C4-2B (cell line): ENCODE data around the gene MCU.
"Not testable (repeated sequence)": the region's sequence is repeated elsewhere in the genome, so short reads cannot be mapped to it uniquely, and the experiment has no call there.

Experiments used
- ZFX ChIP-seq: fragments of 450-650 bp; IDR thresholded peaks from 2 replicates; pipeline ENCODE4 v1.6.1; 2017
- TF ChIP-seq, protein P1 (sequence below): fragments of 450-650 bp; conservative IDR thresholded peaks from 2 replicates; pipeline ENCODE4 v1.5.1; 2017; ENCODE audit warnings: mild to moderate bottlenecking

GRCh38 chr10:72903941-72904446 lies 212.1 kb downstream of the MCU start:
- TF ChIP-seq, protein P1, sequence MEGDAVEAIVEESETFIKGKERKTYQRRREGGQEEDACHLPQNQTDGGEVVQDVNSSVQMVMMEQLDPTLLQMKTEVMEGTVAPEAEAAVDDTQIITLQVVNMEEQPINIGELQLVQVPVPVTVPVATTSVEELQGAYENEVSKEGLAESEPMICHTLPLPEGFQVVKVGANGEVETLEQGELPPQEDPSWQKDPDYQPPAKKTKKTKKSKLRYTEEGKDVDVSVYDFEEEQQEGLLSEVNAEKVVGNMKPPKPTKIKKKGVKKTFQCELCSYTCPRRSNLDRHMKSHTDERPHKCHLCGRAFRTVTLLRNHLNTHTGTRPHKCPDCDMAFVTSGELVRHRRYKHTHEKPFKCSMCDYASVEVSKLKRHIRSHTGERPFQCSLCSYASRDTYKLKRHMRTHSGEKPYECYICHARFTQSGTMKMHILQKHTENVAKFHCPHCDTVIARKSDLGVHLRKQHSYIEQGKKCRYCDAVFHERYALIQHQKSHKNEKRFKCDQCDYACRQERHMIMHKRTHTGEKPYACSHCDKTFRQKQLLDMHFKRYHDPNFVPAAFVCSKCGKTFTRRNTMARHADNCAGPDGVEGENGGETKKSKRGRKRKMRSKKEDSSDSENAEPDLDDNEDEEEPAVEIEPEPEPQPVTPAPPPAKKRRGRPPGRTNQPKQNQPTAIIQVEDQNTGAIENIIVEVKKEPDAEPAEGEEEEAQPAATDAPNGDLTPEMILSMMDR = not testable (repeated sequence)
- not testable (repeated sequence) for TF ChIP-seq ZFX
